ENCODE measurements around the gene TMEM131L. TPM values are rescaled to one million over a fixed set of nuclear protein-coding genes. Genes with fewer than 3 reads are reported as not detected.

TMEM131L gene
- total RNA-seq, 2 donors from 2014 or later: 22.2 to 25.6 TPM

GRCh38 chr4:153490985-153491483, 24.9 kb downstream of the TMEM131L start:
- ATAC-seq (ENCODE audit: insufficient number of reproducible peaks, low FRiP score, low read depth) (no peak), DNase-seq (ENCODE audit: low spot score) (no peak)
- H3K27ac ChIP-seq: no peak overlapping the region
- H3K9me3 ChIP-seq: no peaks in the 10 kb centered on the region
- no peak overlapping the region for H3K4me3 ChIP-seq
- peaks cover 35 to 42% of the 10 kb centered on the region in 2 donors for H3K4me1 ChIP-seq (ENCODE audit: control insufficient read depth in 1 of 2, low read depth in 2 of 2)
- no peaks in the 10 kb centered on the region for H3K27me3 ChIP-seq (replicated peaks; ENCODE audit: insufficient read depth)
- TF ChIP-seq CTCF (IDR thresholded peaks at IDR 0.05): no peak
- no peaks in the 10 kb centered on the region for H3K36me3 ChIP-seq

- H3K27ac ChIP-seq: peak overlapping the region in 1 of 2 donors; percentile 66
- no peaks in the 10 kb centered on the region for H3K36me3 ChIP-seq
- no peaks in the 10 kb centered on the region for H3K9me3 ChIP-seq
- ATAC-seq (ENCODE audit: insufficient number of reproducible peaks, low FRiP score, low read depth): no peak
- no peak overlapping the region for H3K4me3 ChIP-seq
- H3K27me3 ChIP-seq (replicated peaks; ENCODE audit: insufficient read depth): no peaks in the 10 kb centered on the region
- TF ChIP-seq CTCF (IDR thresholded peaks at IDR 0.05): no peak
- no peak for DNase-seq (ENCODE audit: low spot score)
- H3K4me1 ChIP-seq (ENCODE audit: control insufficient read depth in 1 of 2, low read depth in 2 of 2): peaks cover 19 to 41% of the 10 kb centered on the region in 2 donors
Observed at GRCh38 chr4:153494562-153494961, 28.4 kb downstream of the TMEM131L start.

- no peaks in the 10 kb centered on the region for H3K27me3 ChIP-seq (replicated peaks; ENCODE audit: insufficient read depth)
- peaks cover 18 to 34% of the 10 kb centered on the region in 2 donors for H3K4me1 ChIP-seq (ENCODE audit: control insufficient read depth in 1 of 2, low read depth in 2 of 2)
- no peaks in the 10 kb centered on the region for H3K9me3 ChIP-seq
- ATAC-seq (ENCODE audit: insufficient number of reproducible peaks, low FRiP score, low read depth) (no peak), DNase-seq (ENCODE audit: low spot score) (no peak)
- H3K4me3 ChIP-seq: no peak overlapping the region
- TF ChIP-seq CTCF (IDR thresholded peaks at IDR 0.05): no peak
- peak overlapping the region; percentile 66 to 67 for H3K27ac ChIP-seq
- no peaks in the 10 kb centered on the region for H3K36me3 ChIP-seq
Observed at GRCh38 chr4:153495480-153496193, 29.5 kb downstream of the TMEM131L start.

- H3K4me1 ChIP-seq (ENCODE audit: control insufficient read depth in 1 of 2, low read depth in 2 of 2): peaks cover 18 to 35% of the 10 kb centered on the region in 2 donors
- ATAC-seq (ENCODE audit: insufficient number of reproducible peaks, low FRiP score, low read depth) (no peak), DNase-seq (ENCODE audit: low spot score) (no peak)
- peak overlapping the region; percentile 66 to 67 for H3K27ac ChIP-seq
- H3K36me3 ChIP-seq: no peaks in the 10 kb centered on the region
- TF ChIP-seq CTCF (IDR thresholded peaks at IDR 0.05): no peak
- no peak overlapping the region for H3K4me3 ChIP-seq
- H3K9me3 ChIP-seq: no peaks in the 10 kb centered on the region
- H3K27me3 ChIP-seq (replicated peaks; ENCODE audit: insufficient read depth): no peaks in the 10 kb centered on the region
Observed at GRCh38 chr4:153497091-153497531, 31.0 kb downstream of the TMEM131L start.

- DNase-seq (ENCODE audit: low spot score): no peak
- peaks cover 20 to 45% of the 10 kb centered on the region in 2 donors for H3K4me1 ChIP-seq (ENCODE audit: control insufficient read depth in 1 of 2, low read depth in 2 of 2)
Observed at GRCh38 chr4:153497988-153498967, 32.1 kb downstream of the TMEM131L start.

More at GRCh38 chr4:153497988-153498967, 32.1 kb downstream of the TMEM131L start:
- no peaks in the 10 kb centered on the region for H3K9me3 ChIP-seq
- peak overlapping the region; percentile 63 to 66 for H3K27ac ChIP-seq
- H3K36me3 ChIP-seq: no peaks in the 10 kb centered on the region
- peak; percentile 27 for ATAC-seq (ENCODE audit: insufficient number of reproducible peaks, low FRiP score, low read depth)
- H3K27me3 ChIP-seq (replicated peaks; ENCODE audit: insufficient read depth): no peaks in the 10 kb centered on the region
- TF ChIP-seq CTCF (IDR thresholded peaks at IDR 0.05): no peak
- H3K4me3 ChIP-seq: peak overlapping the region; percentile 38

Measured in thoracic aorta (tissue), 2 donors.